LNCAP (cell line): Measurements from ENCODE around the gene RUNDC1.

Experiments used
- CTCF ChIP-seq: fragments of 450-650 bp; IDR thresholded peaks from 2 replicates; pipeline ENCODE4 v1.5.1; 2017; ENCODE audit warnings: mild to moderate bottlenecking

RUNDC1 gene

GRCh38 chr17:42985225-42985624 lies 4.9 kb downstream of the RUNDC1 start:
- TF ChIP-seq CTCF = no peak

GRCh38 chr17:42989141-42989540 lies 8.8 kb downstream of the RUNDC1 start:
- TF ChIP-seq CTCF = no peak

- TF ChIP-seq CTCF = no peak
These were observed 9.6 kb downstream of the RUNDC1 start for GRCh38 chr17:42989726-42990652.

- TF ChIP-seq CTCF = no peak
These were observed 11.1 kb downstream of the RUNDC1 start for GRCh38 chr17:42991471-42991870.

- TF ChIP-seq CTCF = no peak
These were observed 12.5 kb downstream of the RUNDC1 start for GRCh38 chr17:42992872-42993271.

GRCh38 chr17:42997390-42997983 lies 17.1 kb downstream of the RUNDC1 start:
- TF ChIP-seq CTCF = no peak

- peak; percentile 86 for TF ChIP-seq CTCF
These were observed 17.9 kb downstream of the RUNDC1 start, which contains the start of gene RPL27 for GRCh38 chr17:42997984-42998938. Gene RPL27, plus strand, starts transcription at chr17:42998419. Its CDS starts 332 bp downstream, at chr17:42998751.
